ENCODE data around the gene CDC42. TPM values are rescaled to one million over a fixed set of nuclear protein-coding genes. Genes with fewer than 3 reads are reported as not detected.

The CDC42 gene
- total and polyA plus RNA-seq, 2 of the 13 experiments (the other 11 are each of a cell fraction or from before 2014, with no cell fraction given) = 138 to 237 TPM

DNA sequence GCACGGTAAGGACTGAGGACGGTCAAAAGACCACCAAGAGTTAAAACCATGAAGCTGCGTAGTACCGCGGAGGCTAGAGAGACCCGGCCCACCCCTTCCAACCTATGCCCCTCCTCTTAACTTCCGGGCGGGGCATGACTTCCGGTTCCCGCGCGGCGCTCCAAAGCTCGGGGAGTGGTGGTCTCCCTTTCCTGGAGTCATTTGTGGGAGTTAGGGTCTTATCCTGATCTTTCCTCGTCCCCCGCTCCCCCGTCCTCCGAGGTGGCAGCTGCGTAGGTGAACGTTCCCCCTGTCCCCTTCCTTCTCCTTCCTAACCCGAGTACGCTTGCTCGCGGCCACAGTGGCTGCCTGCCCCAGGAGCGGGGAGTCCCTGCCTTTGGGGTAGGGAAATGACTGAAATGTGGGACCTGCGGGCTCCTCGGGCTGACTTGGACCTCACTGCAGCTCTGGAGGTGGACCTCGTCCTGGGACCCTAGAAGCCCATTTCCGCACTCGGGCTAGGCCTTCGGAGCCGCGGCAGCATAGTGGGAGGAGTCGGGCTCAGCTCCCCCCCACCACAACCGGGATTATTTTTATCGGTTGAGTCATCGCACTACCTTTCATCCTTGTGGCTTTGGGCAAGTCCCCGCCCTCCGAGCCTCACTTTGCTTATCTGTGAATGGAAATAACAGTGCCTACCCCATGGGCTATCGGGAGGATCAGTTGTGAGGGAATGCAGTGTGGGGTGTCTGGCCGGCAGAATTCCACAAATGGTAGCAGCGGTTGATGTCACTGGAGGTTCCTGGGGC is 26.9 kb upstream of the CDC42 start (continued):
- TF ChIP-seq ZBTB43 (CRISPR knock-in tag; conservative IDR thresholded peaks at IDR 0.05) (0 out of 2 replicates have a peak, but pooled peaks have one; percentile 48), ZNF33A (CRISPR knock-in tag; IDR thresholded peaks at IDR 0.05; ENCODE audit: borderline replicate concordance) (no peak), RBFOX2 (IDR thresholded peaks at IDR 0.05; ENCODE audit: low read depth, low read length) (peak; percentile 83), PHF20 (CRISPR knock-in tag; IDR thresholded peaks at IDR 0.05) (peak; percentile 88), KDM5B (CRISPR knock-in tag; IDR thresholded peaks at IDR 0.05; ENCODE audit: borderline replicate concordance) (peak; percentile 57; the same call in 1 of the 2 replicates), ZBTB8A (CRISPR knock-in tag; IDR thresholded peaks at IDR 0.05; ENCODE audit: borderline replicate concordance, low read depth) (no peak), KMT2A (CRISPR knock-in tag; IDR thresholded peaks at IDR 0.05) (no peak; the same call in 1 of the 2 replicates), SUZ12 (IDR thresholded peaks at IDR 0.05; ENCODE audit: low read depth, low read length) (no peak), ZFP1 (CRISPR knock-in tag; IDR thresholded peaks at IDR 0.05) (0 out of 2 replicates have a peak, but pooled peaks have one; percentile 70), ZNF20 (CRISPR knock-in tag; IDR thresholded peaks at IDR 0.05) (no peak), ZFP41 (CRISPR knock-in tag; IDR thresholded peaks at IDR 0.05; ENCODE audit: borderline replicate concordance) (no peak), KDM6A (CRISPR knock-in tag; IDR thresholded peaks at IDR 0.05; ENCODE audit: low read depth) (no peak), NFYC (CRISPR knock-in tag; IDR thresholded peaks at IDR 0.05) (no peak), KDM5A (IDR thresholded peaks at IDR 0.05; ENCODE audit: borderline replicate concordance, low read length) (peak; percentile 91), ZNF329 (CRISPR knock-in tag; IDR thresholded peaks at IDR 0.05; ENCODE audit: low read depth) (no peak)
- TF ChIP-seq, protein P1, sequence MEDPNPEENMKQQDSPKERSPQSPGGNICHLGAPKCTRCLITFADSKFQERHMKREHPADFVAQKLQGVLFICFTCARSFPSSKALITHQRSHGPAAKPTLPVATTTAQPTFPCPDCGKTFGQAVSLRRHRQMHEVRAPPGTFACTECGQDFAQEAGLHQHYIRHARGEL (CRISPR knock-in tag; IDR thresholded peaks at IDR 0.05) = no peak
- TF ChIP-seq, protein P2, sequence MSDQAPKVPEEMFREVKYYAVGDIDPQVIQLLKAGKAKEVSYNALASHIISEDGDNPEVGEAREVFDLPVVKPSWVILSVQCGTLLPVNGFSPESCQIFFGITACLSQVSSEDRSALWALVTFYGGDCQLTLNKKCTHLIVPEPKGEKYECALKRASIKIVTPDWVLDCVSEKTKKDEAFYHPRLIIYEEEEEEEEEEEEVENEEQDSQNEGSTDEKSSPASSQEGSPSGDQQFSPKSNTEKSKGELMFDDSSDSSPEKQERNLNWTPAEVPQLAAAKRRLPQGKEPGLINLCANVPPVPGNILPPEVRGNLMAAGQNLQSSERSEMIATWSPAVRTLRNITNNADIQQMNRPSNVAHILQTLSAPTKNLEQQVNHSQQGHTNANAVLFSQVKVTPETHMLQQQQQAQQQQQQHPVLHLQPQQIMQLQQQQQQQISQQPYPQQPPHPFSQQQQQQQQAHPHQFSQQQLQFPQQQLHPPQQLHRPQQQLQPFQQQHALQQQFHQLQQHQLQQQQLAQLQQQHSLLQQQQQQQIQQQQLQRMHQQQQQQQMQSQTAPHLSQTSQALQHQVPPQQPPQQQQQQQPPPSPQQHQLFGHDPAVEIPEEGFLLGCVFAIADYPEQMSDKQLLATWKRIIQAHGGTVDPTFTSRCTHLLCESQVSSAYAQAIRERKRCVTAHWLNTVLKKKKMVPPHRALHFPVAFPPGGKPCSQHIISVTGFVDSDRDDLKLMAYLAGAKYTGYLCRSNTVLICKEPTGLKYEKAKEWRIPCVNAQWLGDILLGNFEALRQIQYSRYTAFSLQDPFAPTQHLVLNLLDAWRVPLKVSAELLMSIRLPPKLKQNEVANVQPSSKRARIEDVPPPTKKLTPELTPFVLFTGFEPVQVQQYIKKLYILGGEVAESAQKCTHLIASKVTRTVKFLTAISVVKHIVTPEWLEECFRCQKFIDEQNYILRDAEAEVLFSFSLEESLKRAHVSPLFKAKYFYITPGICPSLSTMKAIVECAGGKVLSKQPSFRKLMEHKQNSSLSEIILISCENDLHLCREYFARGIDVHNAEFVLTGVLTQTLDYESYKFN (CRISPR knock-in tag; conservative IDR thresholded peaks at IDR 0.05) = 0 out of 2 replicates have a peak, but pooled peaks have one; percentile 0
- TF ChIP-seq, protein P3, sequence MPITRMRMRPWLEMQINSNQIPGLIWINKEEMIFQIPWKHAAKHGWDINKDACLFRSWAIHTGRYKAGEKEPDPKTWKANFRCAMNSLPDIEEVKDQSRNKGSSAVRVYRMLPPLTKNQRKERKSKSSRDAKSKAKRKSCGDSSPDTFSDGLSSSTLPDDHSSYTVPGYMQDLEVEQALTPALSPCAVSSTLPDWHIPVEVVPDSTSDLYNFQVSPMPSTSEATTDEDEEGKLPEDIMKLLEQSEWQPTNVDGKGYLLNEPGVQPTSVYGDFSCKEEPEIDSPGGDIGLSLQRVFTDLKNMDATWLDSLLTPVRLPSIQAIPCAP (CRISPR knock-in tag; IDR thresholded peaks at IDR 0.05; ENCODE audit: low read depth) = no peak
- TF ChIP-seq, protein P4, sequence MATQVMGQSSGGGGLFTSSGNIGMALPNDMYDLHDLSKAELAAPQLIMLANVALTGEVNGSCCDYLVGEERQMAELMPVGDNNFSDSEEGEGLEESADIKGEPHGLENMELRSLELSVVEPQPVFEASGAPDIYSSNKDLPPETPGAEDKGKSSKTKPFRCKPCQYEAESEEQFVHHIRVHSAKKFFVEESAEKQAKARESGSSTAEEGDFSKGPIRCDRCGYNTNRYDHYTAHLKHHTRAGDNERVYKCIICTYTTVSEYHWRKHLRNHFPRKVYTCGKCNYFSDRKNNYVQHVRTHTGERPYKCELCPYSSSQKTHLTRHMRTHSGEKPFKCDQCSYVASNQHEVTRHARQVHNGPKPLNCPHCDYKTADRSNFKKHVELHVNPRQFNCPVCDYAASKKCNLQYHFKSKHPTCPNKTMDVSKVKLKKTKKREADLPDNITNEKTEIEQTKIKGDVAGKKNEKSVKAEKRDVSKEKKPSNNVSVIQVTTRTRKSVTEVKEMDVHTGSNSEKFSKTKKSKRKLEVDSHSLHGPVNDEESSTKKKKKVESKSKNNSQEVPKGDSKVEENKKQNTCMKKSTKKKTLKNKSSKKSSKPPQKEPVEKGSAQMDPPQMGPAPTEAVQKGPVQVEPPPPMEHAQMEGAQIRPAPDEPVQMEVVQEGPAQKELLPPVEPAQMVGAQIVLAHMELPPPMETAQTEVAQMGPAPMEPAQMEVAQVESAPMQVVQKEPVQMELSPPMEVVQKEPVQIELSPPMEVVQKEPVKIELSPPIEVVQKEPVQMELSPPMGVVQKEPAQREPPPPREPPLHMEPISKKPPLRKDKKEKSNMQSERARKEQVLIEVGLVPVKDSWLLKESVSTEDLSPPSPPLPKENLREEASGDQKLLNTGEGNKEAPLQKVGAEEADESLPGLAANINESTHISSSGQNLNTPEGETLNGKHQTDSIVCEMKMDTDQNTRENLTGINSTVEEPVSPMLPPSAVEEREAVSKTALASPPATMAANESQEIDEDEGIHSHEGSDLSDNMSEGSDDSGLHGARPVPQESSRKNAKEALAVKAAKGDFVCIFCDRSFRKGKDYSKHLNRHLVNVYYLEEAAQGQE (IDR thresholded peaks at IDR 0.05; ENCODE audit: borderline replicate concordance in 1 of 2, low read depth in 1 of 2, low read length in 2 of 2) = no peak

Data from HepG2 (cell line).